ENCODE data around the gene C2CD2. TPM values are rescaled to one million over a fixed set of nuclear protein-coding genes. Genes with fewer than 3 reads are reported as not detected.

The C2CD2 gene
- total and polyA plus RNA-seq, 2 of the 4 experiments (the other 2 are of a cell fraction), result 15.6 to 25.3 TPM

DNA sequence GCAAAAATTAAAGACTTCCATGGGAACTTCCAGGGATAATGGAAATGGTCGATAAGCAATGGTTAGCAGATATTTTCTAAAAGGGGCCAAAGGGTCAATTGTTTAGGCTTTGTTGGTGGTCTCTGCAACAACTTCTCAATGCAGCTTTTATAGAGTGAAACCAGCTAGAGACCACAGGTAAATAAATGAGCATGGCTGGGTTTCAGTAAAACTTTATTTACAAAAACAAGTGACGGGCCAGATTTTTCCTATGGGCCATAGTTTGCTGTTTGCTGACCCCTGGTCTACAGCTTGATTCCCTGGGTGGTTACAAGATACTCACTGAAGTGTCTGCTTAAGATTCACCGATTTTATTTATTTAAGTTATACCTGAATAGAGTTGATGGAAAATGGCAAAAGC, 52.0 kb downstream of the C2CD2 start:
- H2BK20ac ChIP-seq (ENCODE audit: low read depth, low read length), result no peak overlapping the region
- peaks cover 4% of the 10 kb centered on the region; the same call in 1 of the 2 replicates for H3K9me1 ChIP-seq (ENCODE audit: insufficient read depth, low read length)
- peaks cover under 1% of the 10 kb centered on the region; the same call in 1 of the 2 replicates for H3K4me1 ChIP-seq (ENCODE audit: control insufficient read depth, insufficient read depth, low read length)
- no peak overlapping the region for H4K8ac ChIP-seq (ENCODE audit: low read depth in 2 of 2, low read length in 2 of 2)
- H4K91ac ChIP-seq (ENCODE audit: insufficient read depth, low read depth, low read length), result no peak overlapping the region
- no peak overlapping the region for H3K56ac ChIP-seq (ENCODE audit: extremely low read depth, insufficient read depth, low read length)
- no peak overlapping the region for H3K4me3 ChIP-seq (ENCODE audit: insufficient read depth, low read depth, low read length)
- no peaks in the 10 kb centered on the region for H3K79me1 ChIP-seq (ENCODE audit: low read depth in 1 of 2, low read length in 2 of 2)
- intact Hi-C loops (cut with micrococcal nuclease) (no loop called here), dilution Hi-C loops (cut with HindIII; ENCODE audit: low sequenced_read_pairs, unreplicated experiment) (no loop called here), in situ Hi-C loops (cut with MboI; ENCODE audit: low sequenced_read_pairs) (no loop called here)
- H3K4ac ChIP-seq (ENCODE audit: low read depth, low read length), result no peak overlapping the region
- H2BK5ac ChIP-seq (ENCODE audit: low read depth, low read length, poor library complexity, severe bottlenecking), result no peak overlapping the region
- H2BK15ac ChIP-seq (ENCODE audit: low read depth, low read length), result no peak overlapping the region
- no CpG with 5 or more reads among the region's 3 CpGs for WGBS, 2 experiments (ENCODE audit: extremely low coverage in 2 of 2, insufficient read length in 1 of 2)
- H3K18ac ChIP-seq (ENCODE audit: low read depth, low read length), result no peak overlapping the region
- H3K9ac ChIP-seq (ENCODE audit: low read depth, low read length), result no peak overlapping the region
- TF ChIP-seq FOS (IDR thresholded peaks at IDR 0.05; ENCODE audit: low read depth, low read length) (no peak), RCOR1 (IDR thresholded peaks at IDR 0.05; ENCODE audit: insufficient replicate concordance, low read length) (no peak), POLR2A (IDR thresholded peaks at IDR 0.05; ENCODE audit: low read depth, low read length) (no peak), MAZ (IDR thresholded peaks at IDR 0.05; ENCODE audit: borderline replicate concordance, low read depth, low read length) (no peak), RAD21 (IDR thresholded peaks at IDR 0.05; ENCODE audit: low read length) (no peak), BHLHE40 (IDR thresholded peaks at IDR 0.05; ENCODE audit: low read depth, low read length) (no peak), CHD1 (IDR thresholded peaks at IDR 0.05; ENCODE audit: low read depth, low read length) (no peak), SMC3 (IDR thresholded peaks at IDR 0.05; ENCODE audit: low read depth, low read length) (no peak)
- TF ChIP-seq, protein P1, sequence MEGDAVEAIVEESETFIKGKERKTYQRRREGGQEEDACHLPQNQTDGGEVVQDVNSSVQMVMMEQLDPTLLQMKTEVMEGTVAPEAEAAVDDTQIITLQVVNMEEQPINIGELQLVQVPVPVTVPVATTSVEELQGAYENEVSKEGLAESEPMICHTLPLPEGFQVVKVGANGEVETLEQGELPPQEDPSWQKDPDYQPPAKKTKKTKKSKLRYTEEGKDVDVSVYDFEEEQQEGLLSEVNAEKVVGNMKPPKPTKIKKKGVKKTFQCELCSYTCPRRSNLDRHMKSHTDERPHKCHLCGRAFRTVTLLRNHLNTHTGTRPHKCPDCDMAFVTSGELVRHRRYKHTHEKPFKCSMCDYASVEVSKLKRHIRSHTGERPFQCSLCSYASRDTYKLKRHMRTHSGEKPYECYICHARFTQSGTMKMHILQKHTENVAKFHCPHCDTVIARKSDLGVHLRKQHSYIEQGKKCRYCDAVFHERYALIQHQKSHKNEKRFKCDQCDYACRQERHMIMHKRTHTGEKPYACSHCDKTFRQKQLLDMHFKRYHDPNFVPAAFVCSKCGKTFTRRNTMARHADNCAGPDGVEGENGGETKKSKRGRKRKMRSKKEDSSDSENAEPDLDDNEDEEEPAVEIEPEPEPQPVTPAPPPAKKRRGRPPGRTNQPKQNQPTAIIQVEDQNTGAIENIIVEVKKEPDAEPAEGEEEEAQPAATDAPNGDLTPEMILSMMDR (conservative IDR thresholded peaks at IDR 0.05; ENCODE audit: low read depth, low read length), result no peak
- TF ChIP-seq, protein P2, sequence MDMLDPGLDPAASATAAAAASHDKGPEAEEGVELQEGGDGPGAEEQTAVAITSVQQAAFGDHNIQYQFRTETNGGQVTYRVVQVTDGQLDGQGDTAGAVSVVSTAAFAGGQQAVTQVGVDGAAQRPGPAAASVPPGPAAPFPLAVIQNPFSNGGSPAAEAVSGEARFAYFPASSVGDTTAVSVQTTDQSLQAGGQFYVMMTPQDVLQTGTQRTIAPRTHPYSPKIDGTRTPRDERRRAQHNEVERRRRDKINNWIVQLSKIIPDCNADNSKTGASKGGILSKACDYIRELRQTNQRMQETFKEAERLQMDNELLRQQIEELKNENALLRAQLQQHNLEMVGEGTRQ (IDR thresholded peaks at IDR 0.05; ENCODE audit: low read depth, low read length), result no peak
- H3K23ac ChIP-seq (ENCODE audit: low read depth, low read length), result no peak overlapping the region
- no peak overlapping the region for H2AFZ ChIP-seq (replicated peaks; ENCODE audit: low read length, poor library complexity)
- no peaks in the 10 kb centered on the region for H3K9me3 ChIP-seq (ENCODE audit: control insufficient read depth, insufficient read depth, low read length)
- no peak overlapping the region for H3K14ac ChIP-seq (replicated peaks; ENCODE audit: low read depth, low read length)
- POLR2A ChIA-PET (ENCODE audit: unreplicated experiment), result no interaction called here
- no peak overlapping the region for H4K5ac ChIP-seq (ENCODE audit: low read depth, low read length)
- no peaks in the 10 kb centered on the region for H4K20me1 ChIP-seq (ENCODE audit: insufficient read depth, low read length)
- ATAC-seq (ENCODE audit: low read depth), result no peak
- no peak for DNase-seq
- CTCF ChIA-PET, result interaction anchor here (0.6 kb wide), 1 partner anchor 23 kb away, joined by 3 read pairs; no protein-coding TSS in a partner anchor
- H2AK9ac ChIP-seq (replicated peaks; ENCODE audit: low read depth, low read length, poor library complexity), result no peak overlapping the region
- H2BK120ac ChIP-seq (ENCODE audit: low read depth, low read length), result no peak overlapping the region
- no peak overlapping the region for H3K27ac ChIP-seq (ENCODE audit: insufficient read depth, low read length)
- H3K36me3 ChIP-seq (ENCODE audit: control insufficient read depth, insufficient read depth, low read length), result peaks cover 37% of the 10 kb centered on the region
- H3K27me3 ChIP-seq (ENCODE audit: control insufficient read depth, insufficient read depth, low read length), result no peaks in the 10 kb centered on the region
- no peak overlapping the region for H3K4me2 ChIP-seq (ENCODE audit: low read depth, low read length)
- no peak overlapping the region for H2AK5ac ChIP-seq (ENCODE audit: low read depth, low read length)
- BruUV-seq (replicated peaks), result no TSS peak
